ENCODE data around the gene SYNE1.
"Not testable (repeated sequence)": the region's sequence is repeated elsewhere in the genome, so short reads cannot be mapped to it uniquely, and the experiment has no call there.

The SYNE1 gene

DNA sequence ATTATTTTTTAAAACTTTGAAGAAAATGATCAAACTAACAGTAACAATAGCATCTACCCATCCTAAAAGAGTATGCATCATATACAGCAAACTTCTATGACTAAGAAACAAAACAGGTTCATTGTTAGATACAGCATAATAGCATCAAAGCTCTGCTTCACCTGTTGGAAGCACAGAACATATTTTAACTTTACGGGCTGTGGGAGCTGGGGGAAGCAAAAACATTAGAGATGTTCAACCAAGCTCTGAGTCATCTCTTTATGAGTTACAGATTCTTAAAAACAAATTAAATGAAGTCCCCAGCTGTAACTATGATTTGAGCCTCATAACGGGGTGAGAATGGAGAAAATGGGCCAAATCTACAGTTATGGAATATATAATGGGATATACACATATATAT, 63.4 kb downstream of the SYNE1 start:
- no peak for DNase-seq (ENCODE audit: low read depth, low spot score)
- in situ Hi-C loops (cut with HindIII; ENCODE audit: low sequenced_read_pairs), result no loop called here
- H3K4me3 ChIP-seq (ENCODE audit: low read depth, low read length), result no peak overlapping the region
- TF ChIP-seq, protein P1, sequence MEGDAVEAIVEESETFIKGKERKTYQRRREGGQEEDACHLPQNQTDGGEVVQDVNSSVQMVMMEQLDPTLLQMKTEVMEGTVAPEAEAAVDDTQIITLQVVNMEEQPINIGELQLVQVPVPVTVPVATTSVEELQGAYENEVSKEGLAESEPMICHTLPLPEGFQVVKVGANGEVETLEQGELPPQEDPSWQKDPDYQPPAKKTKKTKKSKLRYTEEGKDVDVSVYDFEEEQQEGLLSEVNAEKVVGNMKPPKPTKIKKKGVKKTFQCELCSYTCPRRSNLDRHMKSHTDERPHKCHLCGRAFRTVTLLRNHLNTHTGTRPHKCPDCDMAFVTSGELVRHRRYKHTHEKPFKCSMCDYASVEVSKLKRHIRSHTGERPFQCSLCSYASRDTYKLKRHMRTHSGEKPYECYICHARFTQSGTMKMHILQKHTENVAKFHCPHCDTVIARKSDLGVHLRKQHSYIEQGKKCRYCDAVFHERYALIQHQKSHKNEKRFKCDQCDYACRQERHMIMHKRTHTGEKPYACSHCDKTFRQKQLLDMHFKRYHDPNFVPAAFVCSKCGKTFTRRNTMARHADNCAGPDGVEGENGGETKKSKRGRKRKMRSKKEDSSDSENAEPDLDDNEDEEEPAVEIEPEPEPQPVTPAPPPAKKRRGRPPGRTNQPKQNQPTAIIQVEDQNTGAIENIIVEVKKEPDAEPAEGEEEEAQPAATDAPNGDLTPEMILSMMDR (IDR thresholded peaks at IDR 0.05; ENCODE audit: low read depth, low read length), result no peak

DNA sequence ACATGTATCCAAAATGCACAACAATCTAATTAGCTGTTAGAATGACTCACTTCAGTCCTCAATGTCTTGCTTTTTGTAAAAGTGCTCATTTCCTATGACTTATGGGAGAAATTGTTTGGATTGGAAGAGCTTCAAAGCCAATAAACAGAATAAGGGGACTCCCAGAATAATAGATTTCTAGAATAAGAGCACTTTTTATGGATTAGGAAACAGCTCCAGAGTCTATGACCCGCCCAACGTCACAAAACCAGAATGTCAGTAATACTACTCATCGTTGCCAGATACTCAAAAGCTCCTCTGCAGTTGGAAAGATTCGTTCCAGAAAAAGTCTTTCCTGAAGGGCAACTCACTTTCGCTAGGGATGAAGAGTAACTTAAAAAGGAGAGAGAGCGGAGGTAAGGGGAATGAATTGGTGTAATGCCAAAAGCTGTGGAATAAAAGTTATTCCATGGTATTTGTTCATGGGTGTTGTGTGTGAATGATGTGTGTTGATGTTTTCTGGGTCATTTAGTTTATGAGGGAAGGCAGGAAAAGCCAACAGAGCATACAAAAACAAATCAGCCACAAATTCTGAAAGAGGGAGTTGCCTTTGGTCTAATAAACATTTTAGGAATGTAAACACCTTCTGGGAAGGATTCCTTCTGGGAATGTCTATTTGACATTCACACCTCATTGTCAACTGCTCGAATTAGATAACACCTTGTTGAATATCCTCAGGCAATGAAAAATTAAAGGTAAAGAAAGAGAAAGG, 64.6 kb downstream of the SYNE1 start:
- in situ Hi-C loops (cut with HindIII; ENCODE audit: low sequenced_read_pairs), result no loop called here
- H3K4me3 ChIP-seq (ENCODE audit: low read depth, low read length), result no peak overlapping the region
- TF ChIP-seq, protein P1 (IDR thresholded peaks at IDR 0.05; ENCODE audit: low read depth, low read length), result no peak
- peak; percentile 29 for DNase-seq (ENCODE audit: low read depth, low spot score)

DNA sequence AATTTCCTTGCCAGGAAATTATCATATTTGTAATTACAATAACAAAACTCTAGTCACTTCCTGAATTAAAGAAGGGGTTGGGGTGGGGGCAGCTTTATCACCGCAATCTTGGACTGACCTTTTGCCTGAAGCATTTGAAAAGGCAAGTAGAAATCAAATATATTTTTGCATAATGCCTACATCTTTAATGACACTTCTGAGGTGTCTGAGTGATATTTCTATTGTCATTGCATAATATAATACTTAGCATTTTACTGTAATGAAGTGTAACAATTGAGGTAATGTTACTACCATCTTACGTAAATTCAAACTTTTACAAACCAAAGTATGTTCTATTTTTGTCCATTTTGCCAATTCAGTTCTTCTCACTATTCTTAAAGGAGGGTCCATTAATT, 65.2 kb downstream of the SYNE1 start:
- in situ Hi-C loops (cut with HindIII; ENCODE audit: low sequenced_read_pairs), result no loop called here
- TF ChIP-seq, protein P1 (IDR thresholded peaks at IDR 0.05; ENCODE audit: low read depth, low read length), result no peak
- H3K4me3 ChIP-seq (ENCODE audit: low read depth, low read length), result no peak overlapping the region
- DNase-seq (ENCODE audit: low read depth, low spot score), result no peak

DNA sequence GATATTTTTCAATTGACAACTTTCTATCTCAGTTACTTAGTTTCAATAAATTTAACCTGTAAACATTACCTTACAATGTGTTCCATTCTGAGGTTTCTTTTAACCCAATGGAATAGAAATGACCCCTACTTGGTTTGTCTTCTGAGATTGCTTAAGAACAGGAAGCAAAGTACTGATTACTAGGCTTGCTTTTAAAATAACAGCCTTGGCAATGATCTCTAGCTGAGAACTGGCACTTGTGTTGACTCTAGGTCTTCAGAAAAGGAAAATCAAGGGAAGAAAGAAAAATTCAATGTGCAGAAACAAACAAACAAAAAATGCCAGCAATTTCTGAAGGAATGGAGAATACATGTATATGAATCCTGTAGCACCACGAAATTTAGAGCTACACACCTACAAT, 66.1 kb downstream of the SYNE1 start:
- no peak for DNase-seq (ENCODE audit: low read depth, low spot score)
- no peak overlapping the region for H3K4me3 ChIP-seq (ENCODE audit: low read depth, low read length)
- TF ChIP-seq, protein P1 (IDR thresholded peaks at IDR 0.05; ENCODE audit: low read depth, low read length), result no peak
- in situ Hi-C loops (cut with HindIII; ENCODE audit: low sequenced_read_pairs), result no loop called here

DNA sequence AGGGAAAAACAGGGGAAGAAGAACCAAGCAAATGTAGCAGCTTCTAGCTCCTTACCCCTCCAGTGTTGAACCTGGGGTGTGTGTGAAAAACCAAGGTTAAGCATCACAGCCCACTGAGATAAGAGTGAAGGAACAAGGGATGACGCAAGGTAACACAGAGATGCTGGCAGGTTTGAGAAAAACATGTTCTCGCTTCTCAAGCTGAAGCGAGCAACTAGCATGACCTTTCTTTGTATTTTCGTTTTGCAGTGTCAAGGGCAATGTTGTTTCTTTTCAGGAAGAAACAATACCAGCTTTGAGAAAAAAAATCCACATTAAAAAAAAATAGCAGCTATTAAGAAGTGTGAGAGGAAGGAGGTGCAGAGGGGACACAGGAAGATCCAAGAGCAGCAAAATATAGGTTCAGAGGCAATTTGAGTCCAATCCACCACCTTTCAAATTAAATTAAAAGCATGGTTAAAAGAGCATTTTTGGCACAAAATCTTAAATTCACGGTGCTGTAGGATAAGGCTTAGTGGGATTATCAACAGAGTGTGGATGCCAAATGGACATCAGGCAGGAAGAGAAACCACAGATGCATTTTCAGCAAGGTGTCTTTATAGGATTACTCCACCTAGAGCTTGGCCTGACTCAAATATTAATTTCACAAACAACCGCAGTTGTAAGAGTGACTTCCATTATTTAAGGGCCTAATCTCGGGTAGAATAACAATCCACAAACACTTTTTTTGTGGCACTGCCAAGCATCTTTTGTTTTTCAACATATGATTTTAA, 70.9 kb downstream of the SYNE1 start:
- DNase-seq (ENCODE audit: low read depth, low spot score), result no peak
- in situ Hi-C loops (cut with HindIII; ENCODE audit: low sequenced_read_pairs), result no loop called here
- no peak overlapping the region for H3K4me3 ChIP-seq (ENCODE audit: low read depth, low read length)
- TF ChIP-seq, protein P1 (IDR thresholded peaks at IDR 0.05; ENCODE audit: low read depth, low read length), result no peak

- DNase-seq (ENCODE audit: low read depth, low spot score), result no peak
- H3K4me3 ChIP-seq (ENCODE audit: low read depth, low read length), result no peak overlapping the region
- in situ Hi-C loops (cut with HindIII; ENCODE audit: low sequenced_read_pairs), result no loop called here
- TF ChIP-seq, protein P1 (IDR thresholded peaks at IDR 0.05; ENCODE audit: low read depth, low read length), result no peak
Observed at GRCh38 chr6:152563177-152563576, 74.0 kb downstream of the SYNE1 start.

GRCh38 chr6:152558798-152559197, 78.4 kb downstream of the SYNE1 start:
- DNase-seq (ENCODE audit: low read depth, low spot score); H3K4me3 ChIP-seq (ENCODE audit: low read depth, low read length); in situ Hi-C loops (cut with HindIII; ENCODE audit: low sequenced_read_pairs): not testable (repeated sequence)

Measured in astrocyte of the spinal cord (primary cell).